GM21723 (cell line): ENCODE data around the gene R3HDM2.
A peak's percentile ranks its signal among the peaks of the same experiment; 100 is the strongest.

ENCODE experiments used
- ATAC-seq: cut with Tn5 transposase; IDR thresholded peaks from one replicate; pipeline ENCODE4 v1.9.1; 2021; ENCODE audit warnings: mild to moderate bottlenecking, moderate library complexity; ENCODE audit not compliant: unreplicated experiment

The R3HDM2 gene

GRCh38 chr12:57243521-57244311 lies 187.1 kb downstream of the R3HDM2 start:
- ATAC-seq, result no peak

DNA sequence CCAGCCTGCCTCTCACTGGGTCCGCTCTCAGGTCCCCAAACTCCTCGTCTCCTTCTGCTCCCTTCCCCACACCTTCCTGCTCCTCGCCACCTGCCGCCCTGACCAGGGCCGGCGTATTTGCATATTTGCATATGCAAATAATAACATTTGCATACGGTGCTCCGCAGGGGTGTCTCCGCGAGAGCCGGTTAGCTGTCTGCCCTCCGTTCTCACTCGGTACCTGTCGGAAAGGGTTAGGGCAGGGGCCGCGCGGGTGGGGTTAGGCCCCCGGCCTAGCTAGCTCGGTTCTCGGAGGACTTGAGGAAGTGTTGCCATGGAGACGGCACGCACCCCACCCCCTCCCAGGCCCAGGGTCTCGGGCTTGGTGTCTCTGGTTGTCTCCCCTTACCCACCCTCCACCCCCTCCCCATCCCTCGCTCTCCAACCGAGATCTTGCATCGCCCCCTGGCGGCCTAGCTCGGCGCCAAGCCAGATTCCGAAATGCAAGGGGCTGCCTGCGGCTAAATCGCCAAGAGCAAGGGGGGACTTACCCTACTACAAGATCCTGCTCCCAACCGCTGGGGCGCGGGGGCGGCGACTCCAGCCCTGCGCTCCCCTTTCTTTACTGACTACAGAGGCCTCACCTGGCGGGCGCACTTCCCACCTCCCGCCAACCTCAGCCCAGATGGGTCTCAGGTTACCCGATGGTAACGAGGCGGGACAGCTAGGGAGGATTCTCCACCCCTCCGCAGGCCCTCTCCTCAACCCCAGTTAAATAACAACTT lies 188.0 kb downstream of the R3HDM2 start:
- ATAC-seq, result peak; percentile 33

DNA sequence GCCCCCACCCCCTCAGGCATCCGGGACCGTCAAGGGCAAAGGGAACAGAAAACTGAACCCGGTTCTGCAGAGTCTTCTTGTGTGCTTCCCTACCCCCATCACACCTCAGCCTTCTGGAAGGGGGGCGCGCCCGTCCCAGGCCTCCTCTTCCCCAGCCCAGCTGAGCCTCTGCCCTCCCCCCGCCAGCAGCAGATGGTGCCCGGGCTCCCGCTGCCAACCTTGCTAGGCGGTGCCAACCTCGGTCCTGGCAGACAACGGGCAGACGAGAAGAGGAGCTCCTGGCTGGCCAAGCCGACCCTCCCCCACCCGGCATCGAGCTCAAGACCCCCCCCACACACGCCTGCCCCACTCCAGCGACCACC lies 188.5 kb downstream of the R3HDM2 start:
- no peak for ATAC-seq

- ATAC-seq, result no peak
Measured at GRCh38 chr12:57241402-57242310, 189.2 kb downstream of the R3HDM2 start.

DNA sequence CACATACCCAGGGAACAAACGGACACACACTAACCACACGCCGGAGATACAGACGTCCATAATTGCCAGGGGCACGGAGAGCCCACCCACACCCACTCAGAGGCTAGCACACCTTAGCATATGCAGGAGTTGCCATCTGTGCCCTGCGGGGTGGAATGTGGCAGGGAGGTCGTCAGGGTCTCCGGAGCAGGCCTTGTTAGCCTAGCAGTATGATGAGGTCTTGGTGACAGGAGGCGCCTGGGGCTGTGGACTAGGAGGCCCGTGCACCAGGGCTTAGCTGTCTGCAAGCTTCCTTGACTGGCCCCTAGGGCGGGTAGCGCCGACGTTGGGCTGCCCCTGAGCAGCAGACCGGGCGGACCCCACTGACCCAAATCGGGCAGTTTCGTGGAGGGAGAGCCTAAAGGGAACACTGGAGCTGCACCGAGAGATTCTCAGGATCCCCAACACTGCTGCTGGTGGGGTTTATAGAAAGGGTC lies 189.9 kb downstream of the R3HDM2 start:
- ATAC-seq, result no peak

DNA sequence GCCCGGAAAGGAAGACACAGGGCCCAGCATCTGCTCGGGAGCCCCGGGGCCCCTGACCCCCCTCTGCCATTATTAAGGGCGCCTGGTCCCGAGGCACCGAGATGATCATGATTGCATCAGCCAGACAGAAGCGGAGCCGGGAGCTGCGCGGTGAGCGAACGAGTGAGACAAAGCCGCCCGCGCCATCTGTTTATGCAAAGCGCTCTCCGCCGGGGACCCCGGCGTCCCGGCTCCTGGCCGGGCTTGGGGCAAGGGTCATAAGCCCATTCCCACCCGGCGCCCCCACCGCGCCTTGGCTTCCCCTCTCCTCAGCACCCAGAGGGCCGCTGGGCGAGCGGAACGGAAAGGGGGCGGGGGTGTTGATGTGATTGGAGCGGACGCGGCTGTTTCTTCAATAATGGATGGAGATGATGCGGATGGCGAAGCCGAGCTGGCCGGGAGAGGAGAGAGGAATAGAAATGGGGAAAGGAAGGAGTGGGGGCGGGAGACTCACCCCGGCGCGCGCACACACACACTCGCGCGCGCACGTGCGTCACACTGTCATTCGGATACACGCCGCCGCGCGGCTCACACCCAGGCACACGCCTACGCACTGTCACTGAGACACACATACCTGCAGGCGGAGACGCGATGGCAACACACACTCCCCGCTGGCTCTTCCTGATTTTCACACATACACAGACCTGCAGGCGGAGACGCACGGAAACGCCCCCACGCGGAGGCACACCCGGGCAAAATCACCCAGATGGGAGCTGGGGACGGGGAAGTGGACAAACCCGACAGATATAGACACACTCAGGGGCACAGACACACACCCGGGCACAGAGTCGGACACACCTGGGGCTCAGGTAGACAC lies 190.5 kb downstream of the R3HDM2 start:
- ATAC-seq, result peak; percentile 29

DNA sequence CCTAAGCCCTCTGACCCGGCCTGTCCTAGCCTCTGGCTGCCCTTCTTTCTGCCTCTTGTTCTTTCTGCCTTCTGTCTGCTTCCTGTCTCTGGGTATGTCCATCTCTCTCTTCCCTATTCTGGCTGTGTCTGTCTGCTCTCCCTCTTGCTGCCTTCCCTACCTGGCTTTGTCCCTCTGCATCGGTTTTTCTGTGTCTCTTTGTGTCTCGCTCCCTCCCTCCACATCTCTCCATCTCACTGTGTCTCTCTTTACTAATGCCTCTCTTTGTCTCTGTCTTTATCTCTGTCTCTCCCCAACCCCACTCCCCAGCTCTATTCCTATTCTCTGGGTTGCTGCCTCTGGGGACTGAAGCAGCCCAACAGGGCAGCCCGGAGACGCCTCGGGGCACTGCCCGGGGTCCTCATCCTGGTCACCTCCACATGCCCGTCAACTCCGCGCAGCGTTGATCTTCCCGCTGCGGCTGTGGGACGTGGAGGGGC lies 191.2 kb downstream of the R3HDM2 start:
- ATAC-seq, result peak; percentile 0

GRCh38 chr12:57238854-57239554 lies 191.8 kb downstream of the R3HDM2 start:
- ATAC-seq, result peak; percentile 55

DNA sequence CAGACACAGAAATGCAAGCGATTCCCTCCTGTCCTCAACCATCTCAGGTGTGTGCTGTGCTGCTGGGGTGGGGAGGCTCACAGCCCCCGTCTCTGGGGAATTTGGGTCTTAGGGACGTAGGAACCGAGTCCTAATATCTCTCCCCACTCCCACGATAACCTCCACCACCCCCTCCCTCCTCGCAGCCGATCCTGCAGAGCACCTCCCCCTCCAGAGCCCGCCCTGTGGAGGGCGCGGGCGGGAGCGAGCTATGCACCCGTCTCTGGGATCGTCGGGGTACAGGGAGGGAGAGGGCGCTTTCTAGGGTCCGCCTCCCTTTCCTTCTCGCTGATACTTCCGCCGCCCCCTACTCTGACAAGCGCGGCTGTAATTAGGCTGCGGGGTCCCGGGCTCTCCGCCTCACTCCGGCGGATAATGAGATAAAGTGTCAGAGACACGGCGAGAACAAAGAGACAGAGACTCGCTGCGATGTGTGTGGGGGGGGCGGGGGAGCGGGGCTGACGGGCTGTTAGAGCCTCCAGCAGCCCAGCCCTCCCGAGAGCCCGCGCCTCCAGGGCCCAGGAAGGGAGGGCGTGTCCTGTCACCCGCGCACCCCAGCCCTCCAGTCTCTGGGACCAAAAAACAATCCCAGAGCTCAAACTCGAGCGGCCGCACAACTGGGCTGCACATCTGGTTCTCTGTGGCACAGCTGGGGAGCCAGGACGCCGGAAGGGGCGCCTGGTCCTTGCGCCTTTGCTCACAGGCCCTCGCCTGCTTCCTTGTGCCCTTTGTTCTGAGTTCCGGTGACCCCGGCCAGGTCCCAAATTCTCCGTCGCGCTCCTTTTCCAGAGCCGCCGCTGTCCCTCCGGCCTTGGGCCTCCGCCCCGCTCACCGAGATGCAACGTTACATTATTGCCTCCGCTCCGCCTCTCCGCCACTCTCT lies 192.7 kb downstream of the R3HDM2 start:
- ATAC-seq, result no peak

GRCh38 chr12:57237596-57237931 lies 193.3 kb downstream of the R3HDM2 start:
- no peak for ATAC-seq

DNA sequence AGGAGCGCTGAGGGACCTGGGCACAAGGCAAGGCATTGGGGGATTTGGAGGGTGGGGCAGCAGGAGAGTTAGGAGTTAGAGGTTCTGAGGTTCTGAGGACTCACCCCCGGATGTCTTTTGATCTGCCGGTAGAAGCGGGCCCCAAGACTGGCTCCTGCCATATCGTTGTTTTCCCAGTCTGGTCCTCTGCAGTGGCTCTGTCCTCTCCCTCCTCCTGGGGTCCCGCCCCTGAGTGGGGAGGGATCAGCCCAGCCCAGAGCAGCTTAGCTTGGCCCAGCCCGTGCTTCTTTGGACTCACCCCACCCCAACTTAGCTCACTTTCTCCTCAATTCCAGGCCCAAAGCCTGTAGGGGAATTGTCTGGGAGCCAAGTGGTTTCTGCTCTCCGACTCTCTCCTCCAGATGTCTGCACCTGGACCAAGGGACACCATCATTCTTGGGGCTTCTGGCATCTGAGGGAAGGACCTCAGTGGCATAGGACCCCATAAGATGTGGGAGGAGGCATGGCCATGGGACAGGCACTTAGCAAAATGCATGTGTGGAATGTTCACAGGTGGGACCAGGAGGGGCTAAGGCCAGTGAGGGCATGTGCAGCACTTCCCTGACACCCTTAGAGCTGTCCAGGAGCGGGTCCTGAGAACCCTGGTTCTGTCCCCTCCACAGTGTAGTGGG lies 193.8 kb downstream of the R3HDM2 start:
- ATAC-seq, result no peak

DNA sequence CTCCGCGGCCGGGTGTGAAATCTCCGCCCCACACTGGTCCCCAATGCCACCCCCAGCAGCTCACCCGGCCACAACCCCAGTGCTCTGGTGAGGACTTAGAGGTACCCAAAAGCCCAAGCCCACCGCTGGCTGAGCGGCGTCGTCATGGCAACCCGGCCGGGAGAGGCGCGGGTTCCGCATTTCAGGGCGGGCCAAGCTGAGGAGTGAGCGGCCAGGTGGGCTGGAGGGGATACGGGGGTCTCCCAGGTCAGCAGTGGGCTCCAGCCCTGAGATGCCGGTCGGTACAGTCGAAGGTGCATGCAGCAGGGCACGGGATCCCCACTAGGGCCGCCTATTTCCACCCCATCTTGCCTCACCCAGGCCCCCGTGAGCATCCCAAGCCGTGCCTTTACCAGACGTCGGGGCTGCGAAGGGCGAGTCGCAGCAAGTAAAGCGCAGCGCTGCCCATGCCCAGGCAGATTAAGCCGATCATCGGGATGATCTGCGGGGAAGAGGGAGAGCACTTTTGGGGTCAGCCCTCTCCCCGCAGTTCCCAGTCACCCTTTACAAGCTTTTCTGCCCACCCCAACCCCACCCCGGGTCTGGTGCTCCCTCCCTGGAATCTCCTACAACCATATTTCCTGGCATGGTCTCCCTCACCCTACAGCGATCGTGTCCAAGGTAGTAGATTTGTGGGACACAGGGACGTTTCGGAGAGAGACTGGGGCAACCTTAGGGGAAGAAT lies 194.5 kb downstream of the R3HDM2 start:
- ATAC-seq, result no peak

DNA sequence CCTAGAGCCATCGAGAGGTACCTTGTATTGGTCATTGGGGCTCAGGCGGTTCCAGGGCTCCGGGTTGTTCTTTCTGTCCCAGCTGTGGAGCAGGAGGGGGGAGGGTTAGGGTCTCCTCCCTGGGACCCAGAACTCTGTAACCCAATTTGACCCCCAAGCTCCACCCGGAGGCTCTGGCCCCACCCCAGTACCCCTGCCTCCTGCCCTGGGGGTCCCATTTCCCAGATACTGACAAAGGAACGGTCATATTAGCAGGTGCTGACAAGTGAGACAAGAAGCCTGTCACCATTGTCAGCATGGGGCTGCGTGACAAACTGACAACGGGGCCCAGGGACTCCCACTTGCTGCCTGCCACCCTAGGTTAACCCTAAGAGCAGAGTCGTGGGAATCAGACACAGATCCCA lies 195.1 kb downstream of the R3HDM2 start:
- no peak for ATAC-seq

GRCh38 chr12:57235017-57235727 lies 195.7 kb downstream of the R3HDM2 start:
- ATAC-seq, result no peak

DNA sequence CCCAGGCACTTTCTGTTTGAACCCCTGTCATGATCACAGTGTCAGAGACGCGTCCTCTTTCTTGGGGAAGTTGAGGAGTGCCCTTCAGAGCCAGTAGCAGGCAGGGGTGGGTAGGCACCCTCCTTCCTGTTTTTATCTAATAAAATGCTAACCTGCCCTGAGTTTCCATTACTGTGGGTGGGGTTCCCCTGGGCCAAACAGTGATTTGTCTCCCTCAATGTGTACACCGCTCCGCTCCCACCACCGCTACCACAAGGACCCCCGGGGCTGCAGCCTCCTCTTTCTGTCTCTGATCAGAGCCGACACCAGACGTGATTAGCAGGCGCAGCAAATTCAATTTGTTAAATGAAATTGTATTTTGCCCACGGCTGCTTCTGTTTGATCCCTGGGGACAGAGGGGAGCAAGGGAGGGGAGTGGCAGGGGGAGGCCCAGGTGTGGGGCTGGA lies 196.2 kb downstream of the R3HDM2 start:
- no peak for ATAC-seq

DNA sequence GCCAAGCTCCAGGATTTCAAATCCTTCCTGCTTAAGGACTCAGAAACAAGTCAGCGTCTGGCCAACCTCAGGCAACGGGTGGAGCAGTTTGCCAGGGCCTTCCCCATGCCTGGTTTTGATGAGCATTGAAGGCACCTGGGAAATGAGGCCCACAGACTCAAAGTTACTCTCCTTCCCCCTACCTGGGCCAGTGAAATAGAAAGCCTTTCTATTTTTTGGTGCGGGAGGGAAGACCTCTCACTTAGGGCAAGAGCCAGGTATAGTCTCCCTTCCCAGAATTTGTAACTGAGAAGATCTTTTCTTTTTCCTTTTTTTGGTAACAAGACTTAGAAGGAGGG lies 196.6 kb downstream of the R3HDM2 start:
- no peak for ATAC-seq
